ENCODE results near the gene CABYR.

Gene CABYR

GRCh38 chr18:24197412-24197811 lies 58.5 kb downstream of the CABYR start:
- no peak for DNase-seq (ENCODE audit: low read depth)
- no peak overlapping the region for H3K4me3 ChIP-seq (ENCODE audit: low read depth, low read length)
- TF ChIP-seq CTCF (conservative IDR thresholded peaks at IDR 0.05; ENCODE audit: low read depth, low read length): no peak

GRCh38 chr18:24198461-24198860 lies 59.6 kb downstream of the CABYR start:
- no peak for TF ChIP-seq CTCF (conservative IDR thresholded peaks at IDR 0.05; ENCODE audit: low read depth, low read length)
- no peak for DNase-seq (ENCODE audit: low read depth)
- no peak overlapping the region for H3K4me3 ChIP-seq (ENCODE audit: low read depth, low read length)

GRCh38 chr18:24199372-24199962 lies 60.6 kb downstream of the CABYR start:
- H3K4me3 ChIP-seq (ENCODE audit: low read depth, low read length): no peak overlapping the region
- no peak for DNase-seq (ENCODE audit: low read depth)
- no peak for TF ChIP-seq CTCF (conservative IDR thresholded peaks at IDR 0.05; ENCODE audit: low read depth, low read length)

- H3K4me3 ChIP-seq (ENCODE audit: low read depth, low read length): no peak overlapping the region
- no peak for TF ChIP-seq CTCF (conservative IDR thresholded peaks at IDR 0.05; ENCODE audit: low read depth, low read length)
- DNase-seq (ENCODE audit: low read depth): no peak
Measured at GRCh38 chr18:24200494-24201290, 61.8 kb downstream of the CABYR start.

- H3K4me3 ChIP-seq (ENCODE audit: low read depth, low read length): no peak overlapping the region
- no peak for DNase-seq (ENCODE audit: low read depth)
- TF ChIP-seq CTCF (conservative IDR thresholded peaks at IDR 0.05; ENCODE audit: low read depth, low read length): no peak
Measured at GRCh38 chr18:24201699-24202687, 63.1 kb downstream of the CABYR start.

GRCh38 chr18:24204904-24205303 lies 66.0 kb downstream of the CABYR start:
- DNase-seq (ENCODE audit: low read depth): no peak
- no peak for TF ChIP-seq CTCF (conservative IDR thresholded peaks at IDR 0.05; ENCODE audit: low read depth, low read length)
- H3K4me3 ChIP-seq (ENCODE audit: low read depth, low read length): no peak overlapping the region
